ENCODE data around the gene C1QTNF4. TPM values are rescaled to one million over a fixed set of nuclear protein-coding genes. Genes with fewer than 3 reads are reported as not detected.

Gene C1QTNF4
- total RNA-seq, 6 donors from 2014 or later, result 0.46 to 2.1 (median 0.78) TPM; not detected in 2

- Histone ChIP-seq H3K27ac (peak overlapping the region; percentile 91 to 95 (median 95)), H3K4me3 (peak overlapping the region in 3 of 4 donors; percentile 59 to 97 (median 88)), H3K9me3 (no peaks in the 10 kb centered on the region), H3K36me3 (no peaks in the 10 kb centered on the region), H3K27me3 (no peaks in the 10 kb centered on the region), H3K4me1 (peaks cover 23 to 45% (median 28%) of the 10 kb centered on the region in 4 donors)
- ATAC-seq (ENCODE audit: low FRiP score in 2 of 2) (peak; percentile 27 to 66), DNase-seq (no peak)
- no peak for TF ChIP-seq POLR2A (IDR thresholded peaks at IDR 0.05)
- TF ChIP-seq, protein P1, sequence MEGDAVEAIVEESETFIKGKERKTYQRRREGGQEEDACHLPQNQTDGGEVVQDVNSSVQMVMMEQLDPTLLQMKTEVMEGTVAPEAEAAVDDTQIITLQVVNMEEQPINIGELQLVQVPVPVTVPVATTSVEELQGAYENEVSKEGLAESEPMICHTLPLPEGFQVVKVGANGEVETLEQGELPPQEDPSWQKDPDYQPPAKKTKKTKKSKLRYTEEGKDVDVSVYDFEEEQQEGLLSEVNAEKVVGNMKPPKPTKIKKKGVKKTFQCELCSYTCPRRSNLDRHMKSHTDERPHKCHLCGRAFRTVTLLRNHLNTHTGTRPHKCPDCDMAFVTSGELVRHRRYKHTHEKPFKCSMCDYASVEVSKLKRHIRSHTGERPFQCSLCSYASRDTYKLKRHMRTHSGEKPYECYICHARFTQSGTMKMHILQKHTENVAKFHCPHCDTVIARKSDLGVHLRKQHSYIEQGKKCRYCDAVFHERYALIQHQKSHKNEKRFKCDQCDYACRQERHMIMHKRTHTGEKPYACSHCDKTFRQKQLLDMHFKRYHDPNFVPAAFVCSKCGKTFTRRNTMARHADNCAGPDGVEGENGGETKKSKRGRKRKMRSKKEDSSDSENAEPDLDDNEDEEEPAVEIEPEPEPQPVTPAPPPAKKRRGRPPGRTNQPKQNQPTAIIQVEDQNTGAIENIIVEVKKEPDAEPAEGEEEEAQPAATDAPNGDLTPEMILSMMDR (IDR thresholded peaks at IDR 0.05), result no peak
- TF ChIP-seq POLR2AphosphoS5 (IDR thresholded peaks at IDR 0.05), result no peak
- TF ChIP-seq EP300 (IDR thresholded peaks at IDR 0.05), result no peak
- 22 to 24% methylated on average over 6 to 8 of the region's 9 CpGs for WGBS, 2 donors
Observed at GRCh38 chr11:47553406-47553743, 40.8 kb downstream of the C1QTNF4 start.

GRCh38 chr11:47552566-47553405, 41.4 kb downstream of the C1QTNF4 start, which contains the start of gene CELF1:
CELF1 (minus strand) TSS chr11:47553132; CDS start chr11:47499523, 53,609 bp downstream.
- Histone ChIP-seq H3K36me3 (no peaks in the 10 kb centered on the region), H3K4me3 (peak within 1 kb of the TSS; percentile 59 to 97 (median 92)), H3K27ac (peak within 1 kb of the TSS; percentile 91 to 95 (median 95)), H3K27me3 (no peaks in the 10 kb centered on the region), H3K9me3 (no peaks in the 10 kb centered on the region), H3K4me1 (peaks cover 29 to 51% (median 33%) of the 10 kb centered on the region in 4 donors)
- peak; percentile 89 to 91 for TF ChIP-seq POLR2AphosphoS5 (IDR thresholded peaks at IDR 0.05)
- TF ChIP-seq, protein P1 (IDR thresholded peaks at IDR 0.05), result peak; percentile 97 to 98 (median 98)
- TF ChIP-seq EP300 (IDR thresholded peaks at IDR 0.05), result peak in 1 of 4 donors; percentile 20
- peak in 2 of 4 donors; percentile 62 to 84 for TF ChIP-seq POLR2A (IDR thresholded peaks at IDR 0.05)
- DNase-seq, result peak; percentile 93 to 97
- ATAC-seq (ENCODE audit: low FRiP score in 2 of 2), result peak; percentile 99
- WGBS, 2 donors, result 0% methylated on average over 27 to 72 of the region's 89 CpGs

DNA sequence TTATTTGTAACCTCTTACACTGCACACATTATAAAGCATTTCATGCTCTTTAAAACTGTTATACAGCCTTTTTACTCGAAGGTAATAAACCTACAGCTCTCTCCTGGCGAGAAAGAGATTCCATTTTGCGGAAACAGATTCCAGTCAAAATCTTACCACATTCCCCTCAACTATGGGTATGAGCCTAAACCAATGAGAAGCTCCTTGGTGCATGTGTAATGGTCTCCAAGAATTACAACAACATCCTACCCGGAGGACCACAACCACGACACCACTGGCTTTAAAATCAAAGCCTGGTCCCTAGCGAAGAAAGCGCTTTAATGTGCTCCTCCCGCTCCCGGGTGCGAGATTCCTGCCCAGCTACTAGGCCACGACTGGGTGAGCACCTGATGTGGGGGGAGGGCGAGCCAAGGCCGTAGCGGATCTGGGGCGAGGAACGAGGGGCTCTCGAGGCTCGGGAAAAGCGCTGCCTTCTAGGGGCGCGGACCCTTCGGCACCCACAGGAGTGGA, 42.1 kb downstream of the C1QTNF4 start:
- H3K4me1 ChIP-seq, result peaks cover 36 to 58% (median 40%) of the 10 kb centered on the region in 4 donors
- no peak for TF ChIP-seq EP300 (IDR thresholded peaks at IDR 0.05)
- no peak for TF ChIP-seq POLR2A (IDR thresholded peaks at IDR 0.05)
- TF ChIP-seq, protein P1 (IDR thresholded peaks at IDR 0.05), result no peak
- 2 to 9% methylated on average over 10 to 22 of the region's 22 CpGs for WGBS, 2 donors

GRCh38 chr11:47551086-47551485, 43.1 kb downstream of the C1QTNF4 start:
- Histone ChIP-seq H3K9me3 (no peaks in the 10 kb centered on the region), H3K27ac (peak overlapping the region; percentile 39 to 95 (median 93)), H3K4me3 (peak overlapping the region in 2 of 4 donors; percentile 88 to 97), H3K27me3 (no peaks in the 10 kb centered on the region), H3K4me1 (peaks cover 36 to 59% (median 41%) of the 10 kb centered on the region in 4 donors), H3K36me3 (no peaks in the 10 kb centered on the region)
- DNase-seq (no peak), ATAC-seq (ENCODE audit: low FRiP score in 2 of 2) (no peak)
- no peak for TF ChIP-seq POLR2A (IDR thresholded peaks at IDR 0.05)
- TF ChIP-seq, protein P1 (IDR thresholded peaks at IDR 0.05), result peak in 1 of 6 experiments; percentile 18
- no peak for TF ChIP-seq EP300 (IDR thresholded peaks at IDR 0.05)

More for the DNA sequence above, 42.1 kb downstream of the C1QTNF4 start:
- Histone ChIP-seq H3K36me3 (no peaks in the 10 kb centered on the region), H3K9me3 (no peaks in the 10 kb centered on the region), H3K4me3 (peak overlapping the region; percentile 59 to 97 (median 92)), H3K27ac (peak overlapping the region; percentile 91 to 95 (median 95)), H3K27me3 (no peaks in the 10 kb centered on the region)
- peak; percentile 36 to 48 for ATAC-seq (ENCODE audit: low FRiP score in 2 of 2)
- DNase-seq, result peak in 1 of 2 donors; percentile 34

Measured in upper lobe of left lung (tissue), 6 donors.